ENCODE results near the gene IFI16.

GRCh38 chr1:159009287-159009686 is 420 bp upstream of the IFI16 start:
- TF ChIP-seq, protein P1, sequence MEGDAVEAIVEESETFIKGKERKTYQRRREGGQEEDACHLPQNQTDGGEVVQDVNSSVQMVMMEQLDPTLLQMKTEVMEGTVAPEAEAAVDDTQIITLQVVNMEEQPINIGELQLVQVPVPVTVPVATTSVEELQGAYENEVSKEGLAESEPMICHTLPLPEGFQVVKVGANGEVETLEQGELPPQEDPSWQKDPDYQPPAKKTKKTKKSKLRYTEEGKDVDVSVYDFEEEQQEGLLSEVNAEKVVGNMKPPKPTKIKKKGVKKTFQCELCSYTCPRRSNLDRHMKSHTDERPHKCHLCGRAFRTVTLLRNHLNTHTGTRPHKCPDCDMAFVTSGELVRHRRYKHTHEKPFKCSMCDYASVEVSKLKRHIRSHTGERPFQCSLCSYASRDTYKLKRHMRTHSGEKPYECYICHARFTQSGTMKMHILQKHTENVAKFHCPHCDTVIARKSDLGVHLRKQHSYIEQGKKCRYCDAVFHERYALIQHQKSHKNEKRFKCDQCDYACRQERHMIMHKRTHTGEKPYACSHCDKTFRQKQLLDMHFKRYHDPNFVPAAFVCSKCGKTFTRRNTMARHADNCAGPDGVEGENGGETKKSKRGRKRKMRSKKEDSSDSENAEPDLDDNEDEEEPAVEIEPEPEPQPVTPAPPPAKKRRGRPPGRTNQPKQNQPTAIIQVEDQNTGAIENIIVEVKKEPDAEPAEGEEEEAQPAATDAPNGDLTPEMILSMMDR (conservative IDR thresholded peaks at IDR 0.05; ENCODE audit: low read depth, low read length): no peak
- TF ChIP-seq MAFK (IDR thresholded peaks at IDR 0.05; ENCODE audit: low read depth, low read length) (no peak), POLR2A (IDR thresholded peaks at IDR 0.05; ENCODE audit: low read depth, low read length) (no peak), SMC3 (IDR thresholded peaks at IDR 0.05; ENCODE audit: low read depth, low read length) (no peak), BHLHE40 (IDR thresholded peaks at IDR 0.05; ENCODE audit: low read depth, low read length) (no peak), RFX5 (IDR thresholded peaks at IDR 0.05; ENCODE audit: low read depth, low read length) (no peak), USF2 (IDR thresholded peaks at IDR 0.05; ENCODE audit: low read depth, low read length) (no peak), CEBPB (IDR thresholded peaks at IDR 0.05; ENCODE audit: low read depth, low read length) (no peak), RAD21 (IDR thresholded peaks at IDR 0.05; ENCODE audit: low read length) (no peak), MXI1 (IDR thresholded peaks at IDR 0.05; ENCODE audit: borderline replicate concordance, low read depth, low read length) (no peak), FOS (IDR thresholded peaks at IDR 0.05; ENCODE audit: low read depth, low read length) (no peak), RCOR1 (IDR thresholded peaks at IDR 0.05; ENCODE audit: insufficient replicate concordance, low read length) (no peak), CHD1 (IDR thresholded peaks at IDR 0.05; ENCODE audit: low read depth, low read length) (no peak), MAZ (IDR thresholded peaks at IDR 0.05; ENCODE audit: borderline replicate concordance, low read depth, low read length) (no peak)
